ENCODE results near the gene NSMCE4A.
"Not testable (repeated sequence)": the region's sequence is repeated elsewhere in the genome, so short reads cannot be mapped to it uniquely, and the experiment has no call there.

Gene NSMCE4A

GRCh38 chr10:121988361-121989324 is 13.6 kb upstream of the NSMCE4A start, which contains the start of gene TACC2:
Gene TACC2, plus strand, starts transcription at chr10:121989163. Its CDS starts 32,819 bp downstream, at chr10:122021982.
- no peak for FAIRE-seq

GRCh38 chr10:121984463-121984862 is 9.4 kb upstream of the NSMCE4A start:
- no peak for FAIRE-seq

- no peak for FAIRE-seq
These were observed 8.8 kb upstream of the NSMCE4A start for GRCh38 chr10:121983852-121984251.

- FAIRE-seq = no peak
These were observed 6.3 kb upstream of the NSMCE4A start for GRCh38 chr10:121981346-121981745.

- FAIRE-seq = no peak
These were observed 3.5 kb upstream of the NSMCE4A start for GRCh38 chr10:121978511-121978910.

GRCh38 chr10:121976607-121977006 is 1.6 kb upstream of the NSMCE4A start:
- no peak for FAIRE-seq

- no peak for FAIRE-seq
These were observed 474 bp upstream of the NSMCE4A start for GRCh38 chr10:121975295-121976086.

- no peak for FAIRE-seq
These were observed 940 bp downstream of the NSMCE4A start for GRCh38 chr10:121974019-121974534.

- FAIRE-seq = not testable (repeated sequence)
These were observed 5.9 kb downstream of the NSMCE4A start for GRCh38 chr10:121969086-121969485.

- FAIRE-seq = no peak
These were observed 9.0 kb downstream of the NSMCE4A start for GRCh38 chr10:121965996-121966395.

- FAIRE-seq = no peak
These were observed 13.6 kb downstream of the NSMCE4A start for GRCh38 chr10:121961456-121961855.

- FAIRE-seq = no peak
These were observed 15.3 kb downstream of the NSMCE4A start for GRCh38 chr10:121959671-121960070.

GRCh38 chr10:121956111-121957061 is 18.6 kb downstream of the NSMCE4A start:
- FAIRE-seq = no peak

- FAIRE-seq = no peak
These were observed 22.8 kb downstream of the NSMCE4A start for GRCh38 chr10:121952226-121952625.

GRCh38 chr10:121949451-121949850 is 25.6 kb downstream of the NSMCE4A start:
- FAIRE-seq = no peak

- no peak for FAIRE-seq
These were observed 26.0 kb downstream of the NSMCE4A start for GRCh38 chr10:121949049-121949448.

GRCh38 chr10:121947343-121948330 is 27.4 kb downstream of the NSMCE4A start:
- FAIRE-seq = no peak

- no peak for FAIRE-seq
These were observed 32.1 kb downstream of the NSMCE4A start for GRCh38 chr10:121942749-121943416.

- FAIRE-seq = no peak
These were observed 33.5 kb downstream of the NSMCE4A start for GRCh38 chr10:121941532-121941931.

GRCh38 chr10:121936295-121936694 is 38.7 kb downstream of the NSMCE4A start:
- no peak for FAIRE-seq
